Activated naive CD8-positive, alpha-beta T cell (primary cell): ENCODE results near the gene APLF.

ENCODE experiments used
- H3K27ac Mint-ChIP-seq: one replicate; pipeline ENCODE4 v1.8.0; 2021; ENCODE audit warnings: mixed read lengths
- H3K27me3 Mint-ChIP-seq: one replicate; pipeline ENCODE4 v1.8.0; 2021; ENCODE audit warnings: mixed read lengths
- H3K36me3 Mint-ChIP-seq: one replicate; pipeline ENCODE4 v1.8.0; 2021; ENCODE audit warnings: mixed read lengths
- H3K4me1 Mint-ChIP-seq: one replicate; pipeline ENCODE4 v1.8.0; 2021; ENCODE audit warnings: low read depth, mixed read lengths
- H3K4me3 Mint-ChIP-seq: one replicate; pipeline ENCODE4 v1.8.0; 2021; ENCODE audit warnings: mild to moderate bottlenecking, mixed read lengths
- H3K9me3 Mint-ChIP-seq: one replicate; pipeline ENCODE4 v1.8.0; 2021; ENCODE audit warnings: low read depth, mixed read lengths

Gene APLF

GRCh38 chr2:68456198-68456597, 11.2 kb upstream of the APLF start:
- no peak overlapping the region for H3K27ac Mint-ChIP-seq
- H3K36me3 Mint-ChIP-seq = no peaks in the 10 kb centered on the region
- H3K27me3 Mint-ChIP-seq = no peaks in the 10 kb centered on the region
- H3K4me1 Mint-ChIP-seq = peaks cover 20% of the 10 kb centered on the region
- no peak overlapping the region for H3K4me3 Mint-ChIP-seq
- no peaks in the 10 kb centered on the region for H3K9me3 Mint-ChIP-seq

DNA sequence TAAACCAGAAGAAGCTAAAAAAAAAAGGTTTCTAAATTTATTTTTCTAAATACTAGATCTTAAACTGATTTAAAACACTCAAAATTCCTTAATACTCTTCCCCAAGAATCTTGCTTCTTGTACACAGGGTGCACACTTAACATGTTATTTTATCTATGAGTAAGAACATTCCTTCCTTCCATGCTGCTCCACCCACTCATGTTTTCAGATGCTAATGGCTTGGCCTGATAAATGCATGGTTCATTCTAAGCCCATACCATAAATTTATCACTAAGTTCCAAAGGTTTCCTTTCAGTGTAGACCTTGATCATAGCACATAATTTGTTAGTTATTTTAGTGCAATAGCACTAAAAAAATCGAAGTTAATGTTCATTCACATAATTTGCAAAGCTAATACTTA, 8.4 kb upstream of the APLF start:
- Mint-ChIP-seq H3K9me3 (no peaks in the 10 kb centered on the region), H3K4me1 (peaks cover 3% of the 10 kb centered on the region), H3K27me3 (no peaks in the 10 kb centered on the region), H3K4me3 (no peak overlapping the region), H3K36me3 (no peaks in the 10 kb centered on the region), H3K27ac (no peak overlapping the region)

- no peaks in the 10 kb centered on the region for H3K36me3 Mint-ChIP-seq
- no peaks in the 10 kb centered on the region for H3K27me3 Mint-ChIP-seq
- H3K27ac Mint-ChIP-seq = no peak overlapping the region
- peaks cover 30% of the 10 kb centered on the region for H3K4me1 Mint-ChIP-seq
- H3K9me3 Mint-ChIP-seq = no peaks in the 10 kb centered on the region
- H3K4me3 Mint-ChIP-seq = no peak overlapping the region
Measured at GRCh38 chr2:68463287-68463877, 4.0 kb upstream of the APLF start.

DNA sequence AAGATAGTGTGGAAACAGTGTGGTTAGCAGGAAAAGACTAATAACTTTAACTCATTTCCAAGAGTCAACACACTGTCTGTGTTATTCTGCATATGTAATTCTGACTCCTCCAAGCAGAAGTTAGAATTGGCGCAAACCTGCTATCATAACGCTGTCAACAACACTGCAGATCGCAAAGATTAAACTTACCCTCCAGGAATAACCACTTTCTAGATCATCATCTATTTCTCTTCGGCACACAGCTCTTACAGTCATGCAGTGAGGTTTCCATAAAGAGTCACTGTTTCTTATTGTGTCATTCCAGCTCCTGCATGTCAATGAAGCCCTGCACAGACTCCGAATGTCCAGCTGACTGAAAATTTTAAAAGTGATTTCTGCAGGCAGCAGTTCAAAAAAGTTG, 2.7 kb upstream of the APLF start:
- Mint-ChIP-seq H3K4me1 (peaks cover 41% of the 10 kb centered on the region), H3K4me3 (no peak overlapping the region), H3K27ac (no peak overlapping the region), H3K27me3 (no peaks in the 10 kb centered on the region), H3K9me3 (no peaks in the 10 kb centered on the region), H3K36me3 (no peaks in the 10 kb centered on the region)

DNA sequence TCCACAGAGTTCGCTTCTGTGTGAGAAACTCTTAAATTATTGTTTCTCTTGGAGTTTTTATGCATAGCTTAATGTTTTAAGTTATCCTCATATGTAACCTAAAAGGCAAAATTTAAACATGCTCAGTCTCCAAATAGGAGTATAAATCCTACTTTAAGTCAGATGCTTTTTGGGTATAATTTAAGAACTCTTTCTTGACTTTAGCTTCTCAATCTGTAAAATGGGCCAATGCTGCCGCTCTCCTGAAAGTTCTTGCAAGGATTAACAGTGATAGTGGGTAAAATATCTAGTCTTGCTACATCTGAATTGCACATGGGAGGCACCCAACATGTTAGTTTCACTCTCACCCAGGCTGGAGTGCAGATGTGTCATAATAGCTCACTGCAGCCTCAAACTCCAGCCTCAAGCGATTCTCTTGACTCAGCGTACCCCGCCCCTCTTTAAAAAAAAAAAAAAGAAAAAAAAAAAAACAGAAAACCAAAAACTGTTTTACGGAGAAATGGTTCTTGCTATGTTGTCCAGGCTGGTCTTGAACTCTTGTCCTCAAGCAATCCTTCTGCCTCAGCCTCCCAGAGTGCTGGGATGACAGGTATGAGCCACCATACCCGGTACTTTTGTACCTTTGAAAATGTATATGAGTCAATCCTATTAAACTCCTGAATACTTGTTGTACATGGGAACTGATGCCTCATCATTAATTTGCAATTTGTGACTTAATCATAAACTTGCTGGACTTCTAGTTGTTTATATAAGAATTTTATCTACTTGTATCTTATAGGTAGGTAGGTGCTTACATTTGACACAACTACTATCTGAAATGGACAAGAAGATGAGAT, 2.1 kb upstream of the APLF start:
- H3K36me3 Mint-ChIP-seq = no peaks in the 10 kb centered on the region
- H3K27me3 Mint-ChIP-seq = no peaks in the 10 kb centered on the region
- H3K9me3 Mint-ChIP-seq = no peaks in the 10 kb centered on the region
- peak overlapping the region; percentile 93 for H3K27ac Mint-ChIP-seq
- H3K4me3 Mint-ChIP-seq = peak overlapping the region; percentile 97
- peaks cover 47% of the 10 kb centered on the region for H3K4me1 Mint-ChIP-seq

- H3K4me1 Mint-ChIP-seq = peaks cover 47% of the 10 kb centered on the region
- H3K36me3 Mint-ChIP-seq = no peaks in the 10 kb centered on the region
- no peaks in the 10 kb centered on the region for H3K27me3 Mint-ChIP-seq
- H3K4me3 Mint-ChIP-seq = peak overlapping the region; percentile 97
- no peaks in the 10 kb centered on the region for H3K9me3 Mint-ChIP-seq
- H3K27ac Mint-ChIP-seq = peak overlapping the region; percentile 93
Measured at GRCh38 chr2:68466361-68466777, 1.0 kb upstream of the APLF start.

DNA sequence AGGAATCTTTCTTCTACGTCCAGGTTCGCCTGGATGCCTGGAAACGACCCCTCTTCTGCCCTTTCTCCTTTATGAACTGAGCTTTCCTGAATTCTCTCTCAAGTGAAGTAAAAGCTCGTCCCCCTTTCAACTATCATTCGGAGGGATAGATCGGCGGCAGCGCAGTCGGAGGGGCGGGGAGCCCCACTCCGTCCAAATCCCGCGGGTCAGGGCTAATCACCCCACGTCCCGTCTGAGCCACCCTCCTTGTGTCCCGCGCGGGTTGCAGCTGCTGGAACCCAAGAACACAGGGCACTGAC, 658 bp upstream of the APLF start:
- Mint-ChIP-seq H3K9me3 (no peaks in the 10 kb centered on the region), H3K27ac (peak overlapping the region; percentile 93), H3K4me1 (peaks cover 47% of the 10 kb centered on the region)

GRCh38 chr2:68468801-68469200, 1.4 kb downstream of the APLF start:
- no peaks in the 10 kb centered on the region for H3K9me3 Mint-ChIP-seq
- peak overlapping the region; percentile 97 for H3K4me3 Mint-ChIP-seq
- peaks cover 45% of the 10 kb centered on the region for H3K4me1 Mint-ChIP-seq
- no peak overlapping the region for H3K27ac Mint-ChIP-seq
- H3K27me3 Mint-ChIP-seq = no peaks in the 10 kb centered on the region
- H3K36me3 Mint-ChIP-seq = no peaks in the 10 kb centered on the region

More for the DNA sequence above, 658 bp upstream of the APLF start:
- Mint-ChIP-seq H3K36me3 (no peaks in the 10 kb centered on the region), H3K27me3 (no peaks in the 10 kb centered on the region), H3K4me3 (peak overlapping the region; percentile 97)

DNA sequence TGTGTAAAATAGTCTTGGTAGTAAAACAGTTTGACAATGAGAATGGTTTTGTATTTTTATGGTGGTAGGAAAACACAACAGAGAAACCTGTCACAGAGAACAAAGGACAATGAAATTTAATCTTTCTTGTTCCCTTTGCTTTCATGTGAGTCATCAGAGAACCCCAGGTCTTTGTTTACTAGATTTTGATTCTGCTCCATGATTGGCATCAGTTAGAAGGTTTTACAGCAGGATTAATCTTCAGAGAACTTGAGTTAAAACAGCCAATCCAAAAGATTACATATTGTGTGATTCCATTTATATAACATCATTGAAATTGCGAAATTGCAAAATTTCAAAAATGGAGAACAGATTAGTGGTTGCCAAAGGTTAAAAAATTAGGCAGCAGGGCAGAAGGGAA, 2.5 kb downstream of the APLF start:
- Mint-ChIP-seq H3K4me3 (no peak overlapping the region), H3K27me3 (no peaks in the 10 kb centered on the region), H3K9me3 (no peaks in the 10 kb centered on the region), H3K4me1 (peaks cover 38% of the 10 kb centered on the region), H3K36me3 (no peaks in the 10 kb centered on the region), H3K27ac (no peak overlapping the region)

- H3K4me1 Mint-ChIP-seq = peaks cover 24% of the 10 kb centered on the region
- H3K27ac Mint-ChIP-seq = no peak overlapping the region
- no peaks in the 10 kb centered on the region for H3K36me3 Mint-ChIP-seq
- H3K27me3 Mint-ChIP-seq = no peaks in the 10 kb centered on the region
- no peaks in the 10 kb centered on the region for H3K9me3 Mint-ChIP-seq
- no peak overlapping the region for H3K4me3 Mint-ChIP-seq
Measured at GRCh38 chr2:68471385-68471784, 4.0 kb downstream of the APLF start.

DNA sequence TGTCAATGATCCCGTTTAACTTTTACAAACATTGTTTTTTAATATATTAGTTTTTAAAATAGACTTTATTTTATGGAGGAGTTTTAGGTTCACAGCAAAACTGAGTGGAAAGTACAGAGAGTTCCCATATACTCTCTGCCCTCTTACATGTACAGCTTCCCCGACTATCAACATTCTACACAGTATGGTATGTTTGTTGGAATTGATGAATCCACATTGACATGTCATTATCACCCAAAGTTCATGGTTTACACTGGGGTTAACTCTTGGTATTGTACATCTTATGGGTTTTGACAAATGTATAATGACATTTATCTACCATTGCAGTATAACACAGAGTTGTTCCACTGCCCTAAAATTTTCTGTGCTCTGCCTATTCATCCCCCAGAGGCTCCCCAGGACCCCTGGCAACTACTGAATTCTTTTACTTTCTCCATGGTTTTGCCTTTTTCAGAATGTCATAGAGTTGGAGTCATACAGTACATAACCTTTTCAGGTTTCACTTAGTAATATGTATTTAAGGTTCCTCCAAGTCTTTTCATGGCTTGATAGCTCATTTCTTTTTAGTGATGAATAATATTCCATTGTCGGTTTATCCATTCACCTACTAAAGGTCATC, 5.5 kb downstream of the APLF start:
- peaks cover 19% of the 10 kb centered on the region for H3K4me1 Mint-ChIP-seq
- H3K36me3 Mint-ChIP-seq = no peaks in the 10 kb centered on the region
- H3K27ac Mint-ChIP-seq = no peak overlapping the region
- no peaks in the 10 kb centered on the region for H3K27me3 Mint-ChIP-seq
- H3K9me3 Mint-ChIP-seq = no peaks in the 10 kb centered on the region
- no peak overlapping the region for H3K4me3 Mint-ChIP-seq

- Mint-ChIP-seq H3K27ac (no peak overlapping the region), H3K4me1 (peaks cover 2% of the 10 kb centered on the region), H3K27me3 (no peaks in the 10 kb centered on the region), H3K4me3 (no peak overlapping the region), H3K36me3 (no peaks in the 10 kb centered on the region), H3K9me3 (no peaks in the 10 kb centered on the region)
Measured at GRCh38 chr2:68475110-68475509, 7.7 kb downstream of the APLF start.

DNA sequence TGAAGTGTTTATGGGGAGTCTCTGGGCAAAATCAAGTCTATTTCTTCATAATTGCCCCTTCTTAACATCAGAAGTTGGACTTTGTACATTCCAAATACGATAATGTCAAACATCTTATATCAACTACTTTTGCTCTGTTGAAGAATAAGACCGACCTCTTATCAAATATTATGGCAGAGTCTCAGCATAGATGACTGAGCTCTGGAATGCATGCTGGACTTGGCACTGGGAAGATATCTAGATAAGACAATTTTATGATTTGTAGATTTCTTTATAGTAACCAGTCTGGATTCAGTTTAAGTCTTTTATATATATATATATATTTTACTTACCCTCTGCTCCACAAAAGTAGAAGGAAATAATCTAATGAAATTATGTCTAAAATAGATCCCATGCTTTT, 8.2 kb downstream of the APLF start:
- Mint-ChIP-seq H3K36me3 (no peaks in the 10 kb centered on the region), H3K4me3 (no peak overlapping the region), H3K27ac (no peak overlapping the region), H3K27me3 (no peaks in the 10 kb centered on the region), H3K9me3 (no peaks in the 10 kb centered on the region), H3K4me1 (no peaks in the 10 kb centered on the region)

GRCh38 chr2:68476454-68476853, 9.1 kb downstream of the APLF start:
- H3K36me3 Mint-ChIP-seq = peaks cover 2% of the 10 kb centered on the region
- no peaks in the 10 kb centered on the region for H3K9me3 Mint-ChIP-seq
- no peaks in the 10 kb centered on the region for H3K4me1 Mint-ChIP-seq
- no peak overlapping the region for H3K4me3 Mint-ChIP-seq
- H3K27me3 Mint-ChIP-seq = no peaks in the 10 kb centered on the region
- H3K27ac Mint-ChIP-seq = no peak overlapping the region

DNA sequence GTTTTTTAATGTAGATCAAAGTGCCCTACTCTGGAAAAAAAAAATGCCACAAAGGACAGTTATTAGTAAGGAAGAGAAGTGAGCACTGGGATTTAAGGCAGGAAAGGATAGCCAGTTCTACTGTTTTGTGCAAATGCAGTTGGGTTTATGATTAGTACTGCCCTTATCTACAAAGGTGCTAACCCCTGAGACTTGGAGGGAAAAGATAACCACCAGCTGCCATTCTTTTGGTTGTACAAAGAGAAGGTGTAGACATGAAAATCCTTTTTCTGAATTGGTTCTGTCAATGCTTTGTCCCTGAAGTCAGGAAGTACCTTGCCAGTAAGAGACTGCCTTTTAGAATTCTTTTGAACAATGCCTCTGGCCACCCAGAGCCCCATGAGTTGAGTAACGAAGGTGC, 11.3 kb downstream of the APLF start:
- H3K9me3 Mint-ChIP-seq = no peaks in the 10 kb centered on the region
- H3K27ac Mint-ChIP-seq = no peak overlapping the region
- H3K4me3 Mint-ChIP-seq = no peak overlapping the region
- no peaks in the 10 kb centered on the region for H3K27me3 Mint-ChIP-seq
- H3K4me1 Mint-ChIP-seq = no peaks in the 10 kb centered on the region
- peaks cover 2% of the 10 kb centered on the region for H3K36me3 Mint-ChIP-seq
